Raji (cell line): ENCODE results near the gene SLC7A5.

ENCODE experiments used
- POLR2A ChIP-seq: IDR thresholded peaks from 2 replicates; pipeline ENCODE4 v1.6.1; 2011; ENCODE audit warnings: low read depth, low read length, control low read depth; ENCODE audit not compliant: insufficient read depth

SLC7A5 gene

DNA sequence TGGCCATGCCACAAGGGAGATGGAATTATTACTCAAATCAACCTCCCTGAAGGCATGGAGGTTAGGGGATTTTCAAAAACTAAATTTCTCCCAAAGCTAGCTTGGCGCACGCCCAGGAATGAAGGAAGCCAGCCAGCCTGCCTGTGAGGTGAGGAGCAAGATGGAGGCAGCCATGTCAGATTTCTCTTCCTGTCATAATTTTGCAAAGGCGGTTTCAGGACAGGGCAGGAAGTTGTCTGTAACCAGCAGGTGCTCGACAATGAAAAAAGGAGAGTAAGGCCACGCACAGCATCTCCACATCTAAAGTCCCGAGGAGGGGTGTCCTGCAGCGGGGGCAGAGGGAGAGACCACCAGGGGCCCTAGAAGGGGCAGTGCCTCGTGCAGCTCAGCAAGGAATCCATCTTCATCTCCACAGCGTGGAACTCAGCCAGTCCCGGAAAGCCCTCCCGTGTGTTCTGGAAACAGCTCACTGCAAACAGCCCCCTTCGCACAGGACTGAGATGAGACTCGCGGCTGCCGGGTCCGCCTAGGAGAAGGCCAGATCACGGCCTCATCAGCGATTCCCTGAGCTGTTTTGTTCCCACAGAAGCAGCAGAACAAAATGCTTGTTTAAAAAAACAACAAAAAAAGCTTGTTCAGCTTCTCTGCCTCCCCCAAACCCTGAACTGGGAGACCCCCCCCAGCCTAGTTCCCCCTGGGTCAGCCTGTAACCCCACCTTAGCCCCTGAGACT, 47.8 kb downstream of the SLC7A5 start:
- no peak for TF ChIP-seq POLR2A

DNA sequence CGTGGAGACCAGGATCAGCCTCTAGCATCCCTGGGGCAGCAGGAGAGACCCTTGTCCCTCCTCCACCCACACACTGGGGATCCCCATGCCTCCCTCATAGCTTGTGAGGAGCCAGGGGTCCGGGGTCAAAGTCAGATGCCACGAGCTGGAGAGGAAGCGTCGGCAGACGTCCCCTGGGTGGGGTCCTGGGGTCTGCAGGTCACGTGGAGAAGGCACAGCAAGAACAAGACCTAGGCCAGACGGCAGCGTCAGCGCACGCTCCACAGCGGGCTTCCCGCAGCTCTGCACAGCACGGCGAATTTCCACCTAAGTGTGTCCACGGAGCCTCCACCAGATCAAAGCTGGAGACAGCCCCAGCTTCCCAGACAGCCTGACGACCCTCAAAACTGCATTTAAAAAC, 49.3 kb downstream of the SLC7A5 start:
- TF ChIP-seq POLR2A: no peak

DNA sequence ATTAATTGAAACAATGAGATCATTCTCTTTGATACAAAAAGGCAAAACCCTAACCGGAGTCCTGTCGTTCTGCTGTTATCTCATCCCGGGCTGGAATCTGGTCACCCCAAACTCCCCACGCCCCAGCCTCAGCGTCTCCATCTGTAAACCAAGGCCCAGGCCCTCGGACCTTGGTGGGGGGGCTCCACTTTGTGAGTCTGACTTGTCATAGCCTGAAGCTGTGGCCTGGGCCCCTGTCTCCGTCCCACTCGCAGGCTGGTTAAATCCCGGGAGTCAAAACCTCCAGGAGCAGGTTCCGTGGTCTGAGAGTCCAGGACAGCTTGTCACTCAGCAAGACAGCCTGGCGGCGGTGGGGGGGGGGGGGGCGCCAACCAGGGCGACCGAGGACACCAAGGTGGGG, 50.0 kb downstream of the SLC7A5 start:
- TF ChIP-seq POLR2A: no peak

DNA sequence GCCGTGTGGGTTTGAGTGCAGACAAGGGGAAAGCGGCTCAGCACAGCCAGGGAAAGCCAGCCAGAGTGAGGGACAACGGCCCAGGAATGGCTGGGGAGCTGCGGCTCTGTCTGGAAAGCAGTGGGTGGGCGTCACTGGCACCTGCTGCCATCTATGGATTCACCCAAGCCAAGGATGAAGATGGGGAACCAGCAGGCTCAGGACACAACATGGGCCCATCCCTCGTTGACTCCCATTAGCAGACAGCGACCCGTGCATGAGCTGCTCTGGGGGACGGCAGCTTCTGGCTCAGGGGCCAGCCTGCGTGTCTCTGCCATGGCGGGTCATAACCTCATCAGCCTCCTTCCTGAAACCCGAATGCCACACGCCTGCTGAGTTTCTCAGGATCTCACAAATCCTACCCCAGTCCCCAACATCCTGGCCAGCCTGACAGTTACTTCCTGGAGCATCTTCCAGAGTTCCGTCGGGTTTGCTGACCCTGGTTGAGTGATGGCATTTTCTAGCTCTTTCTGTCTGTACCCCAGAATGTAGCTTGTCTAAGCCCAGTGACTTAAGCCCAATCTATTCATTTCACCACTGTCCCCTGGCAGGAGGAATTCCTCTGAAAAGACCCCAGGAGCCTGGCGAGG, 50.7 kb downstream of the SLC7A5 start:
- no peak for TF ChIP-seq POLR2A

DNA sequence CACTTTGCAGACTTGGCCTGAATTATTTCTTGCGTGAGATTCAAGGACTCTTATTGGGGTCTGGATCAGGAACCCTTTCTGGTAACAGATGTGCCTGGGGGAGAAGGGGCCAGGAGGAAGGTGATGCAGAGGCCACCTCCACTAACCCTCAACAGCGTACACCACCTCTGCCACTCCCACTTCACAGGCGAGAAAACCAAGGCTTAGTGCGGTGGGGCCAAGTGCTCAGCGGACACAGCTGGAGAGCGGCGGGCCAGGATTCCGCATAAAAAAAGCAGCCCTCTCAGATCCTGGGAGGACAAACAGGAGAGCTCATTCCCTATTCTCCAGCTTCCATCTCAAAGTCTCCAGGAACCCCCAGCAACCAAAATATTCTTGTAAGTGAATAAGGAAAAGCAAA, 51.4 kb downstream of the SLC7A5 start:
- TF ChIP-seq POLR2A: no peak

DNA sequence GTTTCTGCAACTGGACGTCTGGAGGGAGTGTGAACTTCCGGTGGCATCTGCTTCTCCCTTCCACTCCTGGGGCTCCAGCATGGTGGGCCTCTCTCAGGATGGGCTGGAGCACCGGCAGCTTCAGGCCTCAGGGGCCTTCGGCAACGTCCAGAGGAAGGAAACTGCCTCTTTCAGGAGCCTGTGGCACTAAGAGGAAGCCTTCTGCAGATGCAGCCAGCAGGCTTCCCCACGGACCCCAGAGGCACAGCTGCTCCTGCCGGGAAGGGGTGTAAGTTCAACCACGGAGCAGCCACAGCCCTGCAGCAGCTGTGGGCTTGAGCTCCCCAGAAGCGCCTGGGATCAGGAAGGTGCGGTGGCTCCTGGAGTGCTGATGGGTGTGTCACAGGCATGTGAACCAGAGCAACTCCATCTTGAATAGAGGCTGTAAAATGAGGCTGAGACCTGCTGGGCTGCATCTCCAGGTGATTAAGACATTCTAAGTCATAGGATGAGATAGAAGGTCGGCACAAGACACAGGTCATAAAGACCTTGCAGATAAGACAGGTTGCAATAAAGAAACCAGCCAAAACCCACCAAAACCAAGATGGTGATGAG, 52.7 kb downstream of the SLC7A5 start:
- no peak for TF ChIP-seq POLR2A

DNA sequence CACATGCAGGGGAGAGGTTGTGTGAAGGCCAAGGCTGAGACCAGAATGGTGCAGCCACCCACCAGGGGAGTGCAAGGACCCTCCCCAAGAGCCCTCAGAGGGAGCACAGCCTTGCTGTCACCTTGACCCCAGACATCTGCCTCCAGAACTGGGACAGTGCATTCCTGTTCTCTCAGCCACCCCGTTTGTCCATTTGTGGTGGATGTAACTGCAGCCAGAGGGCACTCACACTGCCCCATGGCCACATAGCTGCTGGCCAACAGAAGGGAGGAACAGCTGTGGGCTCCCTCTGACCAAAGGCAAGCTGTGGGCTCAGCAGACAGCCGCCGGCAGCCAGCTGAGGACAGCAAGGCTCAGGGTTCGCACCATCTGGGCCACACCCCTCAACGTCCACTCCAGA, 53.7 kb downstream of the SLC7A5 start:
- no peak for TF ChIP-seq POLR2A

DNA sequence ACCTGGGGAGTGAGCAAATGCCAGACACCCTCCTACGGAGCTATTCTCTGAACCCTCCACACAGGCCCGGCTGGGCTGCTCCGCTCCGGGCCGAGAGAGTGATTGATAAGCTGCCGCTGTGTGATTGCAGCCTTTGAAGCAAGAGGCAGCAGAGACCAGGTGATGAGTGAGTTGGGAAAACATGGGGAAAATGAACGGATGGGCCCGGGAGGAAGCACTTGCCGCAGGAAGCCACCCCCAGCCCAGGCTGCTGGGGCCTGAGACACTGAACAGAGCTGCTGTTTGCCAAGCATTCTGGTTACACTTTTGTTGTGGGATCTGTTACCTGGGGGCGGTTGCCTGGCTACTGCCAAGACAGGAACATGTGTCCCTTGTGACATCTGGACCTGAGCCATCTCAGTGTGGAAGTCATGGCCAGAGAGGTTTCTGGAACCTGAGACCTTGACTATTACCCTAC, 57.1 kb downstream of the SLC7A5 start:
- no peak for TF ChIP-seq POLR2A

DNA sequence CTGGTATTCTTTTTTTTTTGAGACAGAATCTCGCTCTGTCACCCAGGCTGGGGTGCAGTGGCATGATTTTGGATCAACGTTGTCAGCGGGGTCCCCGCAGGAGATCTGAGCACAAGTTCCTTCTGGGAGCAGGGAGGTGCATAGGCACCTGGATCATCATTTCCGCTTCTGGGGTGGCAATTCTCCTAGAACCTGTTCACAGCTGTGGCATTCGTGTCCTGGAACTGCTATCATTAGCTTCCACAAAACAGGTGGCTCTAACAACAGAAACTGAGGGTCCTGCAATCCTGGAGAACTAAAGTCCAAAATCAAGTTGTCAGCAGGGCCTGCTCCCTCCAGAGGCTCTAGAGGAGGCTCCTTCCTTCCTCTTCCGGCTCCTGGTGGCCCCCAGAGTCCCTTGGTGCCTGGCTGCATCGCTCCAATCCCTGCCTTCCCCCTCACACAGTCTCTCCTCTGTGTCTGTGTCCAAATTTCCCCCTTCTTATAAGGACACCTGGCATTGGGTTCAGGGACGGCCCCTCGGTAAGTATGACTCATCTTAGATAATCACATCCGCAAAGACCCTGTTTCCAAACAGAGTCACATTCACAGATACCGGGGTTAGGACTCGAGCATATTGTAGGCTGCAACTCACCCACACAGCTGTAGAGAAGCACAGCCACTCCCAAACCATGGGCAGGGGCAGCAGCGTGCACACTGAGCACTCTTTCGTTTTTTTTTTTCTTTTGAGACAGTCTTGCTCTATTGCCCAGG, 60.0 kb downstream of the SLC7A5 start:
- TF ChIP-seq POLR2A: no peak

DNA sequence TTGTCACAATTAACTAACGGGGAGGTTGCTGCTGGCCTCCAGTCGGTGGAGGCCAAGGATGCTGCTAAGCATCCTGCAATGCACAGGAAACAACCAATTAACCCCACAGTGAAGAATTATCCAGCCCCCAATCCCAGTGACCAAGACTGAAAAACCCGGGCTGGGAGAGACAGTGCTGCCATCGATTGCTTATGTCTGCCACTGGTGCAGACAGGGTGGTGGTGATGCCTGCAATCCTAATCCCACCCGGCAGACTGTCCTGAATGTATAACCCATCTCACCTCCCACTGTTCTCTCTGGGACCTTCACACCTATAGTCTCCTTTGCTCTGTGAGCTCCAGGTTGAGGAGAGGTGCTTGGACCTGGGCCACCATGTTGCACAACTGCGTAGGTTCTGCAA, 61.2 kb downstream of the SLC7A5 start:
- TF ChIP-seq POLR2A: 0 out of 2 replicates have a peak, but pooled peaks have one; percentile 10

DNA sequence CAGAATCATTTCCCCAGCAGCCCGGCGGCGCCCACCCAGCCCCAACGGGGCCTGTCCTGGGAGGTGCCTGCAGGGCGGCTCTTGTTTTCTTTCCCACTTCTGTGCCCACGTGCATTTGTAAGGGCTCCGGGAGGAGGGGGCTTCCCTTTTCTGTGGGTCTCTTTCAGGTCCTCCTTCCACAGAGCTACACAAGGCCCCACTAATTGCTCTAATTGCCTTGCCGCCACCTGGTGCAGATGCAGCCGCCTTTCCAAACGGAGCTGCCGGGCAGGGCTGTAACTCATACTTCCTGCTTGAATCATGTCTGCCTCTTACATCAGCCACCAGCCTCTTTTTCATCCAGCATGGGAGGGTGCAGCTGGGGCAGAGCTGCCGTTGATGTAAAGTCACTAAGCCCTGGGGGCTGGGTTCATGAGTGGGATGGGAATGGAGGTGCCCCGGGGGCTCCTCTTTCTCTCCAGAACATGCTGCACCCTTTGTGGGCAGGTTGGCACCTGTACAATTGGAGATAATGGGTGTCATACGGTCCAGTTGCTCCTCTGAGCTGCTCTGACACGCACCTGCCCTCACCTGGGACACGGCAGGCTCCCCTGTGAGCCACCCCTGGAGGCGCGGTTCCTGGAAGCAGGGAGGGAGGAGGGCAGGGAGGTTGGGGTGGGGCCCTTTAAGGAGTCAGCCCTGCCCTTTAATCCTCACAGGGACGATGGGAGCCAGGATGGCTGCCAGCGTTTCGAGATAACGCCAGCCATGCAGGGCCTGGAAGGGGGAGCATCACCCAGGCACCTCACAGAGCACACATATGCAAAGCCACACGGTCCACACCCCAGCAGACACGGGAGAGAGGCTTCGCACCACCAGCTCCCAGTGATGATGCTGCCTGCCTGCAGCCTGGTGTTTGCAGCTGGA, 62.4 kb downstream of the SLC7A5 start:
- TF ChIP-seq POLR2A: peak; percentile 50

DNA sequence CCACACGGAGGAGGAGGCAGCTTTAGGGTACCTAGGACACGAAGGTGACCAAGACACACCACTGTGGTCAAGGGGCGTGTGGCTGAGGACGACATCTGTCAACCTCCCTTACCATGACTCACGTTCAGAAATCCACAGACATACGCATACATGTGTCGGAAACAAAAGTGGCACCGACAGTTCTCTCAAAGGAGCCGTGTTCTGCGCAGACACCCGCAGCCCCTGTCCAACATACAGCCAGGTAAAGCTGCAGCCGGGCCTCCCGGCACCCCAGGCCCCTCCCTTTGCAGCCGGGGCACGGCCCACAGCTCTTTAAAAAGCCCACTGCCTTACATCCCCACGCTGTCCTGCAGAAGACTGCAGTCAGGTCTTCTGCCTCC, 63.1 kb downstream of the SLC7A5 start:
- no peak for TF ChIP-seq POLR2A

DNA sequence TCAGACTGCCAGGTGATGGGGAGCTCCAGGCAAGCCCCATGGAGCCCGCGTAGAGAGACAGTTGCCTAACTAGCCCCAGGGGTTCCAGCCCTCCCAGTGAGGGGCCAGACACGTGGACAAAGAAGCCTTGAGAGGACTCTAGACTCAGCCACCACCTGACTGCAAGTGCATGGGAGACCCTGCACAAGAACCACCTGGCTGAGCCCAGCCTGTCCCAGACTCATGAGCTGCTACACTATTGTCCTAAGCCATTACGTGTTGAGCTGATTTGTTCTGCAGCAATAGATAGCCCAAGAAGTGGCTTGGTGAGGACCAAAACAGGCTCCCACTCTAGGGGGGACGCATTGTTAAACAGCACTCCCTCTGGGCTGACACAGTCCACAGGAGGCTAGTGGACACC, 65.9 kb downstream of the SLC7A5 start:
- no peak for TF ChIP-seq POLR2A

DNA sequence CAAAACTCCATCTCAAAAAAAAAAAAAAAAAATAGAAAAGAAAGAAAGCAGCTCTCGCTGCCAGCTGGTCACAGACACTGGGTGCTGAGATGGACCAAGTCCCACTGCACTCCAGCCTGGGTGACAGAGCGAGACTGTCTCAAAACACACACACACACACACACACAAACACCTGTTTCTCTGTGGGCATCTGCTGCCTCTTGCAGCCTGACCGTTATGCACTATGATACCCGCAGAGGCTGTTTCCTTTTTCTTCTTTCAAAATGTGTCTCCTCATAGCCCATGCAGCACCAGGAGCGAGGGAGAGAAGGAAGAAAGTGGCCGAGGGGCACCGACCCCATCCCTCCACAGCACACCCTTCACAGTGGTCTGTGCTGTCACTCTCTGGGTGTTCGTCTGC, 66.6 kb downstream of the SLC7A5 start:
- no peak for TF ChIP-seq POLR2A
